Measurements from ENCODE around the gene SPATA20. TPM values are rescaled to one million over a fixed set of nuclear protein-coding genes. Genes with fewer than 3 reads are reported as not detected.

SPATA20 gene
- total and polyA plus RNA-seq, 2 donors from 2014 or later, result 52.7 to 60.4 TPM

DNA sequence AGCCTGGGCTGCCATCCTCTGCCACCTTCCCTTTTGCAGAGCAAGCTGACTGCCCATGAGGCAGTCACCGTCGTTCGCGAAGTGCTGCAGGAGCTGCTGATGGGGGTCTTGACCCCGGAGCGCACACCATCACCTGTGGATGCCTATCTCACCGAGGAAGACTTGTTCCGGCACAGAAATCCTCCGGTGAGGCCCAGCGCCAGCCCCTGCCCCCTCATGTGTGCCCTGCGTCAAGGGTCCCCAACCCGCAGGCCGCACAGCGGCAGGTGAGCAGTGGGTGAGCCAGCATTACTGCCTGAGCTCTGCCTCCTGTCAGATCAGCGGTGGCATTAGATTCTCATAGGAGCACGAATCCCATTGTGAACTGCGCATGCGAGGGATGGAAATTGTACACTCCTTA is 22.1 kb upstream of the SPATA20 start:
- no peaks in the 10 kb centered on the region for H3K9me3 ChIP-seq (ENCODE audit: control insufficient read depth in 2 of 3, insufficient read depth in 1 of 3, low read length in 3 of 3)
- no peaks in the 10 kb centered on the region for H3K4me1 ChIP-seq (ENCODE audit: control insufficient read depth in 2 of 3, insufficient read depth in 2 of 3, low read depth in 1 of 3, low read length in 3 of 3)
- no peak for FAIRE-seq
- H3K9ac ChIP-seq (ENCODE audit: low read length in 3 of 3), result no peak overlapping the region
- DNase-seq, result no peak
- no peak overlapping the region for H3K4me3 ChIP-seq (ENCODE audit: low read length in 3 of 3)
- H3K27ac ChIP-seq (ENCODE audit: low read depth in 2 of 2, low read length in 2 of 2), result no peak overlapping the region
- intact Hi-C loops (cut with DNase I), result no loop called here
- H3K27me3 ChIP-seq (ENCODE audit: control insufficient read depth, insufficient read depth, low read length), result no peaks in the 10 kb centered on the region
- TF ChIP-seq, protein P1, sequence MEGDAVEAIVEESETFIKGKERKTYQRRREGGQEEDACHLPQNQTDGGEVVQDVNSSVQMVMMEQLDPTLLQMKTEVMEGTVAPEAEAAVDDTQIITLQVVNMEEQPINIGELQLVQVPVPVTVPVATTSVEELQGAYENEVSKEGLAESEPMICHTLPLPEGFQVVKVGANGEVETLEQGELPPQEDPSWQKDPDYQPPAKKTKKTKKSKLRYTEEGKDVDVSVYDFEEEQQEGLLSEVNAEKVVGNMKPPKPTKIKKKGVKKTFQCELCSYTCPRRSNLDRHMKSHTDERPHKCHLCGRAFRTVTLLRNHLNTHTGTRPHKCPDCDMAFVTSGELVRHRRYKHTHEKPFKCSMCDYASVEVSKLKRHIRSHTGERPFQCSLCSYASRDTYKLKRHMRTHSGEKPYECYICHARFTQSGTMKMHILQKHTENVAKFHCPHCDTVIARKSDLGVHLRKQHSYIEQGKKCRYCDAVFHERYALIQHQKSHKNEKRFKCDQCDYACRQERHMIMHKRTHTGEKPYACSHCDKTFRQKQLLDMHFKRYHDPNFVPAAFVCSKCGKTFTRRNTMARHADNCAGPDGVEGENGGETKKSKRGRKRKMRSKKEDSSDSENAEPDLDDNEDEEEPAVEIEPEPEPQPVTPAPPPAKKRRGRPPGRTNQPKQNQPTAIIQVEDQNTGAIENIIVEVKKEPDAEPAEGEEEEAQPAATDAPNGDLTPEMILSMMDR (IDR thresholded peaks at IDR 0.05; ENCODE audit: borderline replicate concordance, extremely low read depth, insufficient read depth), result no peak
- no peaks in the 10 kb centered on the region for H3K36me3 ChIP-seq (ENCODE audit: control insufficient read depth in 2 of 3, insufficient read depth in 3 of 3, low read length in 3 of 3)

DNA sequence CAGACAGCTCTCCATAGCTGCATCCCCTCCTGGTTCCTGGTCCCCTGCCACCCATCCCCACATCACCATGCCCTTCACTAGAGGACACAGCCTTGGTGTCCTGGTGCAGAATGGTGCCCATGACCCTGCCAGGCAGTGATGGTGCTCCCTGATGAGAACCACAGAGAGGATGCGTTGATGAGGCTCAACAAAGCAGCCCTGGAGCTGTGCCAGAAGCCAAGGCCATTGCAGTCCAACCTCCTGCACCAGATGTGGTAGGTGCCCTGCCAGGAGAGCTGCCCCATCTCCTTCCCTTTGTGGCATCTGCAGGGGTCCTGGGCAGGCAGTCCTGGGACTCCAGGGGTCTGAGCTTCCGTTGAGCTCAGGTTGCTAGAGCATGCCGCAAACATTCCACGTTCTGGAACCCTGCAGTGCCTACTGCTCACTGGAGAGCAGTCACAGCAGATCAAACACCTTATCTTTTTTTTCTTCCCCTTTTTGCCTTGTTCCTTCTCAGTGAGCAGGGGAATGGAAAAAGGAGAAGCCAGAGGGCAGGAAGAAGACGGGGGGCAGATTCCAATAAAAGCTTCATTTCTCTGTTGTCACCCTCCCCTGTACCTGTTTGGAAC is 19.7 kb upstream of the SPATA20 start:
- Histone ChIP-seq H3K27me3 (ENCODE audit: control insufficient read depth, insufficient read depth, low read length) (no peaks in the 10 kb centered on the region), H3K4me1 (ENCODE audit: control insufficient read depth in 2 of 3, insufficient read depth in 2 of 3, low read depth in 1 of 3, low read length in 3 of 3) (peaks cover 0 to 10% (median 9%) of the 10 kb centered on the region in 3 donors), H3K4me3 (ENCODE audit: low read length in 3 of 3) (no peak overlapping the region), H3K9me3 (ENCODE audit: control insufficient read depth in 2 of 3, insufficient read depth in 1 of 3, low read length in 3 of 3) (no peaks in the 10 kb centered on the region), H3K9ac (ENCODE audit: low read length in 3 of 3) (no peak overlapping the region), H3K27ac (ENCODE audit: low read depth in 2 of 2, low read length in 2 of 2) (no peak overlapping the region), H3K36me3 (ENCODE audit: control insufficient read depth in 2 of 3, insufficient read depth in 3 of 3, low read length in 3 of 3) (no peaks in the 10 kb centered on the region)
- TF ChIP-seq, protein P1 (IDR thresholded peaks at IDR 0.05; ENCODE audit: borderline replicate concordance, extremely low read depth, insufficient read depth), result no peak
- intact Hi-C loops (cut with DNase I), result no loop called here
- DNase-seq, result peak in 1 of 5 donors; percentile 53
- FAIRE-seq, result no peak

DNA sequence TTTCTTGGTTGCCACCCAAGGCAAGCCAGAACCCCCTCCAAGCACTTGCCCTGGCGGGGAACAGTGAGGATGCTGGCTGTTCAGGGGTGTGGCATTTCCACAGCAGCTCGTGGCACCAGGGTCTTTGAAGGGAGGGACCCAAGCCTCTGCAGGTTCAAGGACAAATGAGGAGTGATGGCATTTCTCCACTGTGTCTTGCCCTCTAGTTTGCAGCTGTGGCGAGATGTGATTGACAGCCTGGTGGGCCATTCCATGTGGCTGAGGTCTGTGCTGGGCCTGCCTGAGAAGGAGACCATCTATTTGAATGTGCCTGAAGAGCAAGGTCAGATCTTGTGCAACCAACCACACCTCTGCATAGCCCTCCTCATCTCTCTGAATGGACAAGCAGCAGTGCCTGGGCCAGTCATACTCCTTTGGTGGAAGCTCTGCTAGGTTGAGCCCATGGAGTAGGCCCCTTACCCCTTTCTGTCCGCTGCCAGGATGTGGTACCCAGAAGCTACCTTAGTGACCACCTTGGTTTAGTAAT is 19.0 kb upstream of the SPATA20 start:
- no peak for DNase-seq
- peaks cover 0 to 12% (median 9%) of the 10 kb centered on the region in 3 donors for H3K4me1 ChIP-seq (ENCODE audit: control insufficient read depth in 2 of 3, insufficient read depth in 2 of 3, low read depth in 1 of 3, low read length in 3 of 3)
- no peaks in the 10 kb centered on the region for H3K9me3 ChIP-seq (ENCODE audit: control insufficient read depth in 2 of 3, insufficient read depth in 1 of 3, low read length in 3 of 3)
- no peak overlapping the region for H3K4me3 ChIP-seq (ENCODE audit: low read length in 3 of 3)
- FAIRE-seq, result no peak
- TF ChIP-seq, protein P1 (IDR thresholded peaks at IDR 0.05; ENCODE audit: borderline replicate concordance, extremely low read depth, insufficient read depth), result no peak
- no peak overlapping the region for H3K27ac ChIP-seq (ENCODE audit: low read depth in 2 of 2, low read length in 2 of 2)
- intact Hi-C loops (cut with DNase I), result no loop called here
- no peaks in the 10 kb centered on the region for H3K36me3 ChIP-seq (ENCODE audit: control insufficient read depth in 2 of 3, insufficient read depth in 3 of 3, low read length in 3 of 3)
- H3K9ac ChIP-seq (ENCODE audit: low read length in 3 of 3), result no peak overlapping the region
- H3K27me3 ChIP-seq (ENCODE audit: control insufficient read depth, insufficient read depth, low read length), result no peaks in the 10 kb centered on the region
